Esophagus (tissue), 2 donors: ENCODE measurements around the gene C1QTNF9. TPM values are rescaled to one million over a fixed set of nuclear protein-coding genes. Genes with fewer than 3 reads are reported as not detected.
A peak's percentile ranks its signal among the peaks of the same experiment; 100 is the strongest.
"Not testable (repeated sequence)": the region's sequence is repeated elsewhere in the genome, so short reads cannot be mapped to it uniquely, and the experiment has no call there.

ENCODE experiments used
- H3K27ac ChIP-seq, 2 donors: one replicate each; pipeline ENCODE4 v1.5.1; 2013; ENCODE audit warnings: low read depth in 2 of 2, mild to moderate bottlenecking in 2 of 2, inconsistent platforms in 1 of 2, low read length in 1 of 2, moderate library complexity in 1 of 2
- H3K27me3 ChIP-seq, 2 donors: one replicate each; pipeline ENCODE4 v1.6.1; 2013; ENCODE audit warnings: low read length in 2 of 2, control low read depth in 1 of 2, mild to moderate bottlenecking in 1 of 2; ENCODE audit not compliant: insufficient read depth in 2 of 2, control insufficient read depth in 1 of 2
- H3K36me3 ChIP-seq, 2 donors: one replicate each; pipeline ENCODE4 v1.6.1; 2013; ENCODE audit warnings: low read length in 1 of 2; ENCODE audit not compliant: control insufficient read depth in 2 of 2, insufficient read depth in 2 of 2
- H3K4me1 ChIP-seq, 2 donors: one replicate each; pipeline ENCODE4 v1.6.1; 2013; ENCODE audit warnings: low read length in 1 of 2; ENCODE audit not compliant: control insufficient read depth in 2 of 2, insufficient read depth in 2 of 2
- H3K4me3 ChIP-seq, 2 donors: one replicate each; pipeline ENCODE4 v1.5.1; 2013; ENCODE audit warnings: low read length in 2 of 2, mild to moderate bottlenecking in 2 of 2, low read depth in 1 of 2, moderate library complexity in 1 of 2
- H3K9me3 ChIP-seq, 2 donors: one replicate each; pipeline ENCODE4 v1.6.1; 2013; ENCODE audit warnings: mild to moderate bottlenecking in 2 of 2, low read depth in 1 of 2, low read length in 1 of 2, moderate library complexity in 1 of 2; ENCODE audit not compliant: control insufficient read depth in 2 of 2, insufficient read depth in 1 of 2
- WGBS, 2 donors: extraction: QIAGEN DNeasy Blood & Tissue Kit; methylation state at CpG; one replicate each; pipeline ENCODE4 v1.1.7; 2013; 5-methylcytosine and 5-hydroxymethylcytosine counted together
- polyA plus RNA-seq, 2 donors: library from polyadenylated mRNA; stranded (reverse); fragments of 200-250 nt; gene quantifications; one replicate each; pipeline ENCODE4 v1.2.3, GENCODE V29; 2013
- donor health status: healthy with polysubstance abuse.
- donor health status: Bipolar disorder and iron deficiency.

The C1QTNF9 gene
- polyA plus RNA-seq = under 1 TPM; 0.14 to 0.26 TPM

- not testable (repeated sequence) for H3K36me3 ChIP-seq, H3K27ac ChIP-seq, H3K4me3 ChIP-seq, H3K27me3 ChIP-seq, H3K4me1 ChIP-seq, H3K9me3 ChIP-seq
- WGBS, 2 donors = 62 to 67% methylated on average over 2 of the region's 2 CpGs
Measured at GRCh38 chr13:24309300-24309699, at the start of gene C1QTNF9. TSS of gene C1QTNF9 (plus strand) at chr13:24309580. CDS start at chr13:24316004, 6,424 bp downstream.

DNA sequence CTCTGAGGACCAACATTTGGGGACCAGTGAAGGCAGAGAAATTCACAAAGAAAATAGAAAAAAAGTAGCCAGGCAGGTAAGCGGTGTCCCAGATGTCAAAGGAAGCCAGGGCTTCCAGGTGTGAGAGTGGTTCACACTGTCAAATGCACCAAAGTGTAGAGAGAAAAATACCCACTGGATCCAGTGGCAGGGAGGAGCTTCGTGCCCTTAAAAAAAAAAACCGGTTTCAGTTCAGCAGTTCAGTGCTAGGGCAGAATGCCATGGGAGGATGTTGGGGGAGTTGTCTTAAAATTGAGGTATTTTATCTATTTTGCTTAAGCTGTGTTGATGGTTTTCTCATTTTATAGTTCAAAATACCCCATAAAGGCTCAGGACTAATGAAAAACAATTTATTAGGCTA, 47.8 kb upstream of the C1QTNF9 start:
- Histone ChIP-seq H3K36me3 (peaks cover 0 to 2% of the 10 kb centered on the region in 2 donors), H3K27ac (no peak overlapping the region), H3K27me3 (no peaks in the 10 kb centered on the region), H3K9me3 (no peaks in the 10 kb centered on the region), H3K4me3 (no peak overlapping the region), H3K4me1 (peaks cover 0 to 3% of the 10 kb centered on the region in 2 donors)
- WGBS, 2 donors = 57 to 61% methylated on average over 3 of the region's 3 CpGs

DNA sequence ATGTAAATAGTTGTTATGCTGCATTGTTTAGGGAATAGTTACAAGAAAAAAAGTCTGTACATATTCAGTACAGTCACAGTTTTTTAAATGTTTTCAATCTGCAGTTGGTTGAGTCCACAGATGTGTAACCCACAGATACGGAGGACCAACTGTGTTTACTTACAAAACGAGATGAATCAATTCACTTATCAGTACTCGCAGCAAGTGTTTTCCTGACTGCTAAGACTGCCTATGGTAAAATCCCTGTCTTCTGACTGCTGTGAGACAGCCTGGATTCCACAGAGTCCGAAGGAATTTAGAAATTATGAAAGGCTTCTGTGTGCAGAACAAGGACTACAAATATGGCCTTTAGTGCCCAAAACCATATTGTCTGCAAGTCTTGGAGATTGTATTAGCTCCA, 45.7 kb upstream of the C1QTNF9 start:
- H3K36me3 ChIP-seq = peaks cover 0 to 2% of the 10 kb centered on the region in 2 donors
- peaks cover 0 to 3% of the 10 kb centered on the region in 2 donors for H3K4me1 ChIP-seq
- H3K4me3 ChIP-seq = no peak overlapping the region
- H3K9me3 ChIP-seq = no peaks in the 10 kb centered on the region
- WGBS, 2 donors = 42 to 67% methylated on average over 4 of the region's 4 CpGs
- no peaks in the 10 kb centered on the region for H3K27me3 ChIP-seq
- peak overlapping the region in 1 of 2 donors; percentile 6 for H3K27ac ChIP-seq

DNA sequence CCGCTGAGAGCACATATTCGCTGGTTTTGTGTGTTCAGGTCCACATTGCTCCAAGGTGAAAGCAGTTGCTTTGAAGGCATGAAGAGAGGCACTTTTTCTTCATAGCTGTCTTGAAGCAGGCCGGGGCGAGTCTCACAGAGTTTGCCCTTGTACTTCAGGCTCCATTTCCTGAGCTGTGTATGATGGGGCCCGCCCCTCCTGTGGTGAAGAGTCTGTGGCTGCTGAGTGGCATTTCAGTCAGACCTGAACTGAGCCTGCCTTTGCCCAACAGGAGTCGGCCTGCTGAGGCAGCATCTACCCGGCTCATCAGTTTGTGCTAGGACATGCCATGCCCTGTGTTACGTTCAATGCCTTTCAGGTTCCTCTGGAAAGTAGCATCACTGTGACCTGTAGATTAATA, 44.4 kb upstream of the C1QTNF9 start:
- H3K36me3 ChIP-seq = peaks cover 0 to 2% of the 10 kb centered on the region in 2 donors
- H3K9me3 ChIP-seq = no peaks in the 10 kb centered on the region
- WGBS, 2 donors = 52 to 56% methylated on average over 8 of the region's 8 CpGs
- no peaks in the 10 kb centered on the region for H3K27me3 ChIP-seq
- no peak overlapping the region for H3K4me3 ChIP-seq
- H3K4me1 ChIP-seq = peaks cover 0 to 3% of the 10 kb centered on the region in 2 donors
- H3K27ac ChIP-seq = no peak overlapping the region

- Histone ChIP-seq H3K27ac (peak overlapping the region in 1 of 2 donors; percentile 18), H3K27me3 (no peaks in the 10 kb centered on the region), H3K36me3 (peaks cover 0 to 2% of the 10 kb centered on the region in 2 donors), H3K4me1 (peaks cover 0 to 3% of the 10 kb centered on the region in 2 donors), H3K4me3 (no peak overlapping the region), H3K9me3 (no peaks in the 10 kb centered on the region)
- WGBS, 2 donors = 92% methylated on average over 3 of the region's 3 CpGs
Measured at GRCh38 chr13:24265453-24265852, 43.9 kb upstream of the C1QTNF9 start.

- peaks cover 0 to 2% of the 10 kb centered on the region in 2 donors for H3K4me1 ChIP-seq
- H3K4me3 ChIP-seq = no peak overlapping the region
- H3K27me3 ChIP-seq = no peaks in the 10 kb centered on the region
- WGBS, 2 donors = 34 to 64% methylated on average over 3 of the region's 3 CpGs
- no peaks in the 10 kb centered on the region for H3K9me3 ChIP-seq
- peaks cover 0 to 2% of the 10 kb centered on the region in 2 donors for H3K36me3 ChIP-seq
- H3K27ac ChIP-seq = peak overlapping the region; percentile 39 to 40
Measured at GRCh38 chr13:24267274-24267673, 42.1 kb upstream of the C1QTNF9 start.

DNA sequence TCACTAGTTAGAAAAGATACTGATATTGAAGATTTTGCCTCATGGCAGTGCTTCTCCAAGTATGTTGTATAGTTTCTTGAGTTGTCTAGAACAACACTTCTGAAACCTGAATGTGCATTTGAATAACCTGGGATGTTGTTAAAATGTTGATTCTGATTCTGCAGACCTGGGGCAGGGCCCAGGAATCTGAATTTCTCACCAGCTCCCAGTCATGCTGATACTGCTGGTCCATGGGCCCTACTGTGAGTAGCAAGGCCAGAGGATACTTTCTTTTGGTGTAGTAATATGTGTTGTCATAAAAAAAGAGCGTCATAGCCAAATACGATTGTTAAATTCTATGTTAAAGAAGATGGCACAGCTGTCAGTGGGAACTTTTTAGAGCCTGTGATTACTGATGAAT, 41.6 kb upstream of the C1QTNF9 start:
- Histone ChIP-seq H3K27me3 (no peaks in the 10 kb centered on the region), H3K36me3 (peaks cover 0 to 2% of the 10 kb centered on the region in 2 donors), H3K4me3 (no peak overlapping the region), H3K9me3 (no peaks in the 10 kb centered on the region), H3K4me1 (peaks cover 0 to 4% of the 10 kb centered on the region in 2 donors), H3K27ac (no peak overlapping the region)
- WGBS, 2 donors = 87 to 97% methylated on average over 2 of the region's 2 CpGs

GRCh38 chr13:24269821-24270220, 39.6 kb upstream of the C1QTNF9 start:
- Histone ChIP-seq H3K27ac (no peak overlapping the region), H3K36me3 (peaks cover 0 to 2% of the 10 kb centered on the region in 2 donors), H3K27me3 (no peaks in the 10 kb centered on the region), H3K9me3 (no peaks in the 10 kb centered on the region), H3K4me3 (no peak overlapping the region), H3K4me1 (peaks cover 0 to 5% of the 10 kb centered on the region in 2 donors)
- WGBS, 2 donors = 85 to 92% methylated on average over 4 of the region's 4 CpGs

DNA sequence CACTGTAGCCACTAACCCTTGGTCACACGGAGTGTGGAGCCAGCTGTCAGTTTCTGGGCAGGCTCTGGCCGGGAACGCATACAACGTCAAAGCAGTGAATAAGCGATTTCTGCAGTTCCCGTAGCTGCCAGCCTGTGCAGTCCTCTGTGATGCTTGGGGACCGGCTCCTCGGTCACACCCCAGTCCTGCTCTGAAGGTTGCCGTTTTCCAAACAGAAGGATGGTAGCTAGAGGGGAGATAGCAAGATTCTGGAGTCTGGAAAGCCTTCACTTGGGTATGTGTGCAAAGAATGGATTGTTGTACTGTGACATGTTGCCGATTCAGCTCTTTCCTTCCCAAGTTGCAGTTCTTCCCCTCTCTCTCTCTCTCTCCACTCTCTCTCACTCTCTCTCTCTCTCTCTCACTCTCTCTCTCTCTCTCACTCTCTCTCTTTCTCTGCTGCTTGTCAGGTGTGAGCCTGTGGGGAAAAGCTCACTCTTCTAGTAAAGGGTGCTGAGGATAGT, 38.7 kb upstream of the C1QTNF9 start:
- Histone ChIP-seq H3K4me3 (peak overlapping the region in 1 of 2 donors; percentile 31), H3K9me3 (no peaks in the 10 kb centered on the region), H3K4me1 (peaks cover 0 to 5% of the 10 kb centered on the region in 2 donors), H3K36me3 (no peaks in the 10 kb centered on the region), H3K27ac (peak overlapping the region; percentile 56 to 61), H3K27me3 (no peaks in the 10 kb centered on the region)
- WGBS, 2 donors = 18 to 33% methylated on average over 10 of the region's 10 CpGs

GRCh38 chr13:24271231-24271600, 38.2 kb upstream of the C1QTNF9 start:
- 45 to 54% methylated on average over 1 of the region's 1 CpG for WGBS, 2 donors
- no peaks in the 10 kb centered on the region for H3K9me3 ChIP-seq
- peaks cover 0 to 5% of the 10 kb centered on the region in 2 donors for H3K4me1 ChIP-seq
- no peaks in the 10 kb centered on the region for H3K36me3 ChIP-seq
- H3K27me3 ChIP-seq = no peaks in the 10 kb centered on the region
- no peak overlapping the region for H3K4me3 ChIP-seq
- H3K27ac ChIP-seq = peak overlapping the region in 1 of 2 donors; percentile 83
